Liver (tissue), 3 donors: Measurements from ENCODE around the gene LAMB1.
"Not testable (repeated sequence)": the region's sequence is repeated elsewhere in the genome, so short reads cannot be mapped to it uniquely, and the experiment has no call there.

Experiments
- RXRA ChIP-seq, 2 donors: IDR thresholded peaks; 2 replicates each; pipeline ENCODE4 v1.6.1; 2017 to 2018; ENCODE audit warnings: antibody characterized with exemption in 2 of 2, mild to moderate bottlenecking in 1 of 2
- TF ChIP-seq, protein P1 (sequence below): fragments of 150-350 bp; IDR thresholded peaks from 2 replicates; pipeline ENCODE4 v1.5.1; 2017; ENCODE audit warnings: improper control_type of control experiment, low read depth, low read length; ENCODE audit not compliant: missing input control
- donor health status: healthy.
- donor health status: healthy.

DNA sequence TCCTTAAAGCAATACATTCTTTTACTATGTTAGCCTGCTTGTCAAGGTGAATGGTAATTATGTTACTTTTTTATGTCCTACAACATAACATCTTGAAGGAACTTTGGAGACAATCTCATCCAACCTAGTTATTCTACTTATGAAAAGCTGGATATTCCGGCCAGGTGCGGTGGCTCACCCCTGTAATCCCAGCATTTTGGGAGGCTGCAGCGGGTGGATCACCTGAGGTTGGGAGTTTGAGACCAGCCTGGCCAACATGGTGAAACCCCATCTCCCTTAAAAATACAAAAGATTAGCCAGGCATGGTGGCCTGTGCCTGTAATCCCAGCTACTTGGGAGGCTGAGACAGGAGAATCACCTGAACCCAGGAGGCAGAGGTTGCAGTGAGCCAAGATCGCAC, 46.0 kb downstream of the LAMB1 start:
- TF ChIP-seq RXRA (IDR thresholded peaks at IDR 0.05), result not testable (repeated sequence)
- TF ChIP-seq, protein P1, sequence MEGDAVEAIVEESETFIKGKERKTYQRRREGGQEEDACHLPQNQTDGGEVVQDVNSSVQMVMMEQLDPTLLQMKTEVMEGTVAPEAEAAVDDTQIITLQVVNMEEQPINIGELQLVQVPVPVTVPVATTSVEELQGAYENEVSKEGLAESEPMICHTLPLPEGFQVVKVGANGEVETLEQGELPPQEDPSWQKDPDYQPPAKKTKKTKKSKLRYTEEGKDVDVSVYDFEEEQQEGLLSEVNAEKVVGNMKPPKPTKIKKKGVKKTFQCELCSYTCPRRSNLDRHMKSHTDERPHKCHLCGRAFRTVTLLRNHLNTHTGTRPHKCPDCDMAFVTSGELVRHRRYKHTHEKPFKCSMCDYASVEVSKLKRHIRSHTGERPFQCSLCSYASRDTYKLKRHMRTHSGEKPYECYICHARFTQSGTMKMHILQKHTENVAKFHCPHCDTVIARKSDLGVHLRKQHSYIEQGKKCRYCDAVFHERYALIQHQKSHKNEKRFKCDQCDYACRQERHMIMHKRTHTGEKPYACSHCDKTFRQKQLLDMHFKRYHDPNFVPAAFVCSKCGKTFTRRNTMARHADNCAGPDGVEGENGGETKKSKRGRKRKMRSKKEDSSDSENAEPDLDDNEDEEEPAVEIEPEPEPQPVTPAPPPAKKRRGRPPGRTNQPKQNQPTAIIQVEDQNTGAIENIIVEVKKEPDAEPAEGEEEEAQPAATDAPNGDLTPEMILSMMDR, result not testable (repeated sequence)
